ENCODE results near the gene SLC35B1.

DNA sequence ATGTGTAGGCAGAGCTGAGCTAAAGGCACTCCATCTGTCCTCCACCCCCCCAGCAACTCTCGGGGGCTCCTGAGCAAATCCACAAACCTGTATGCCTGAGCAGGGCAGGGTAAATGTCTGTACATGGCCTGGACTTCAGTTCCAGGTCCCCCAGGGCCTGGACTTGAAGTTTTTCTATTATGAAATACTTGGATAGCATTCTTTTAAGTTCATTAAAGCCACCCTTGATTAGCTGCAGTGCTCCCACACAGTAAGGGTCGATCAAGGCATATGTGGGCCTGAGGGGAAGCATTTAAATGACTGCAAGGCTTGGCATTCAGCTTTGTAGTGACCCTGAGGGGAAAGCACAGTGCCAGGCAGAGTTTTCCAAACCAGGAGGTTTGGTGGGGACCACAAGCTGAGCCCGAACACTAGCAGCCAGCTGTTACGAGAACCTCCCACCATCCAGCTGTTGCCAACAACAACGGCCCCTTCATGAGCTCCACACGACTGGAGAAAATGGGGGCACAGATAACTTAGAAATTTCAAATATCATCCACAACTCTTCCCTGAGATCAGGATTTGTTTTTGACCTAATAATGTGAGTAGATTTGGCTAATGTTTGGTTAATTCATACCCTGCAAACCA is 49.5 kb upstream of the SLC35B1 start:
- TF ChIP-seq, protein P1, sequence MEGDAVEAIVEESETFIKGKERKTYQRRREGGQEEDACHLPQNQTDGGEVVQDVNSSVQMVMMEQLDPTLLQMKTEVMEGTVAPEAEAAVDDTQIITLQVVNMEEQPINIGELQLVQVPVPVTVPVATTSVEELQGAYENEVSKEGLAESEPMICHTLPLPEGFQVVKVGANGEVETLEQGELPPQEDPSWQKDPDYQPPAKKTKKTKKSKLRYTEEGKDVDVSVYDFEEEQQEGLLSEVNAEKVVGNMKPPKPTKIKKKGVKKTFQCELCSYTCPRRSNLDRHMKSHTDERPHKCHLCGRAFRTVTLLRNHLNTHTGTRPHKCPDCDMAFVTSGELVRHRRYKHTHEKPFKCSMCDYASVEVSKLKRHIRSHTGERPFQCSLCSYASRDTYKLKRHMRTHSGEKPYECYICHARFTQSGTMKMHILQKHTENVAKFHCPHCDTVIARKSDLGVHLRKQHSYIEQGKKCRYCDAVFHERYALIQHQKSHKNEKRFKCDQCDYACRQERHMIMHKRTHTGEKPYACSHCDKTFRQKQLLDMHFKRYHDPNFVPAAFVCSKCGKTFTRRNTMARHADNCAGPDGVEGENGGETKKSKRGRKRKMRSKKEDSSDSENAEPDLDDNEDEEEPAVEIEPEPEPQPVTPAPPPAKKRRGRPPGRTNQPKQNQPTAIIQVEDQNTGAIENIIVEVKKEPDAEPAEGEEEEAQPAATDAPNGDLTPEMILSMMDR (IDR thresholded peaks at IDR 0.05), result no peak
- TF ChIP-seq EP300 (IDR thresholded peaks at IDR 0.05), result no peak
